Measurements from ENCODE around the gene RAD51B.

DNA sequence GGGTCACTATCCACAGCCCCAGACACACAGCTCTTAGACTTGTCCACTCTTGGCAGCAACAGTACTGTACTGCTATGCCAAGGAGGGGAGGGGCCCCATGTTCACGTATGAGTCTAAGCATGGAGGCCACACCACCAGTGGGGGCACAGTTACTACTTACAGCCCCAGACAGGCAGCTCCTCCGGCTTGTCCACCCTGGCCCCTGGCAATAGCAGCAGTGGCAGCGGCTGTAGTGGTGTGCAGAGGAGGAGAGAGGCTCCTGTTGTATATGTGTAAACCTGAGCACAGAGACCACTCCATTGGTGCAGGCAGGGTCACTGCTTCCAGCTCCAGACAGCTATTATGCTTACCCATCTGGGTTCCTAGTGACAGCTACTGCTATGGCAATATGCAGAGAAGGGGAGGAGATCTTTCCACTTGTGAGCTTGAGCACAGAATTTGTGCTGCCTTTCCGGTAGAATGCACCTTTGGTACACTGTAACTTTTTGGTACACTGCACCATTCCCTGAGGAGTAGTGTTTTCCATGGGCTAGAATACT is 113.2 kb downstream of the RAD51B start:
- TF ChIP-seq CREB1 (IDR thresholded peaks at IDR 0.05) = no peak
- no peak for TF ChIP-seq CREB1 (CRISPR knock-in tag; IDR thresholded peaks at IDR 0.05)
- no peak for TF ChIP-seq ZNF709 (CRISPR knock-in tag; IDR thresholded peaks at IDR 0.05)
- TF ChIP-seq GABPA (IDR thresholded peaks at IDR 0.05; ENCODE audit: low read depth, low read length) = no peak
- TF ChIP-seq GABPA (CRISPR knock-in tag; IDR thresholded peaks at IDR 0.05; ENCODE audit: low read depth) = no peak
- TF ChIP-seq, protein P1, sequence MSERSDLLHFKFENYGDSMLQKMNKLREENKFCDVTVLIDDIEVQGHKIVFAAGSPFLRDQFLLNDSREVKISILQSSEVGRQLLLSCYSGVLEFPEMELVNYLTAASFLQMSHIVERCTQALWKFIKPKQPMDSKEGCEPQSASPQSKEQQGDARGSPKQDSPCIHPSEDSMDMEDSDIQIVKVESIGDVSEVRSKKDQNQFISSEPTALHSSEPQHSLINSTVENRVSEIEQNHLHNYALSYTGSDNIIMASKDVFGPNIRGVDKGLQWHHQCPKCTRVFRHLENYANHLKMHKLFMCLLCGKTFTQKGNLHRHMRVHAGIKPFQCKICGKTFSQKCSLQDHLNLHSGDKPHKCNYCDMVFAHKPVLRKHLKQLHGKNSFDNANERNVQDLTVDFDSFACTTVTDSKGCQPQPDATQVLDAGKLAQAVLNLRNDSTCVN (CRISPR knock-in tag; IDR thresholded peaks at IDR 0.05; ENCODE audit: borderline replicate concordance) = no peak
- TF ChIP-seq ZNF562 (CRISPR knock-in tag; IDR thresholded peaks at IDR 0.05; ENCODE audit: borderline replicate concordance) = no peak
- no peak for TF ChIP-seq DPF2 (CRISPR knock-in tag; IDR thresholded peaks at IDR 0.05; ENCODE audit: borderline replicate concordance, low read depth)
- TF ChIP-seq TAF1 (CRISPR knock-in tag; IDR thresholded peaks at IDR 0.05) = no peak

All from HepG2 (cell line).